IMR-90 (cell line): ENCODE data around the gene FBXO44. TPM values are rescaled to one million over a fixed set of nuclear protein-coding genes. Genes with fewer than 3 reads are reported as not detected.

Experiments
- ATAC-seq: fragments of 200-7000 bp; cut with Tn5 transposase; 2 replicates; pipeline ENCODE4 v1.9.1; 2020; ENCODE audit warnings: low read depth, mild to moderate bottlenecking, moderate library complexity
- BruUV-seq: library from RNA; stranded (reverse); fragments of 400-500 nt; replicated peaks from 2 replicates; lab custom pipeline; 2021; lab: Mats Ljungman, UMichigan
- CTCF ChIA-PET: fragments of 300-600 bp; formaldehyde crosslinking; extraction: SDS; loops from one replicate; lab custom pipeline; 2021; ENCODE audit warnings: antibody characterized with exemption; lab: Yijun Ruan, JAX
- POLR2A ChIA-PET: fragments of 300-600 bp; sonication (Branson Sonifier 250); formaldehyde crosslinking; loops from one replicate; lab custom pipeline; 2022; ENCODE audit warnings: antibody characterized with exemption; ENCODE audit not compliant: unreplicated experiment; lab: Charles Lee
- DNase-seq: peaks from one replicate; pipeline ENCODE4 v3.0.0; 2013
- H2AFZ ChIP-seq: replicated peaks from 2 replicates; pipeline ENCODE3; 2013; ENCODE audit warnings: low read length, mild to moderate bottlenecking; ENCODE audit not compliant: poor library complexity
- H2AK5ac ChIP-seq: 2 replicates; pipeline ENCODE4 v1.6.1; 2013; ENCODE audit warnings: low read depth, low read length, inconsistent platforms
- H2AK9ac ChIP-seq: replicated peaks from 2 replicates; pipeline ENCODE3; 2013; ENCODE audit warnings: mild to moderate bottlenecking, low read depth, low read length, moderate library complexity; ENCODE audit not compliant: poor library complexity
- H2BK120ac ChIP-seq: 2 replicates; pipeline ENCODE4 v1.6.1; 2013; ENCODE audit warnings: low read depth, low read length, inconsistent platforms
- H2BK15ac ChIP-seq: 3 replicates; pipeline ENCODE4 v1.6.1; 2013; ENCODE audit warnings: low read depth, low read length, inconsistent platforms
- H2BK20ac ChIP-seq: 2 replicates; pipeline ENCODE4 v1.6.1; 2013; ENCODE audit warnings: low read depth, mild to moderate bottlenecking, inconsistent platforms, low read length, moderate library complexity
- H2BK5ac ChIP-seq: 2 replicates; pipeline ENCODE4 v1.6.1; 2013; ENCODE audit warnings: mild to moderate bottlenecking, low read depth, low read length, inconsistent platforms; ENCODE audit not compliant: poor library complexity, severe bottlenecking
- H3K14ac ChIP-seq: replicated peaks from 2 replicates; pipeline ENCODE4 v1.6.1; 2013; ENCODE audit warnings: low read depth, low read length, inconsistent platforms
- H3K18ac ChIP-seq: 2 replicates; pipeline ENCODE4 v1.6.1; 2013; ENCODE audit warnings: low read depth, low read length, control low read depth
- H3K23ac ChIP-seq: 2 replicates; pipeline ENCODE4 v1.6.1; 2013; ENCODE audit warnings: low read depth, low read length, inconsistent platforms
- H3K27ac ChIP-seq: 2 replicates; pipeline ENCODE4 v1.5.1; 2013; ENCODE audit warnings: mild to moderate bottlenecking, control low read depth, low read length; ENCODE audit not compliant: insufficient read depth
- H3K27me3 ChIP-seq: 2 replicates; pipeline ENCODE4 v1.6.1; 2013; ENCODE audit warnings: low read length; ENCODE audit not compliant: control insufficient read depth, insufficient read depth
- H3K36me3 ChIP-seq: 2 replicates; pipeline ENCODE4 v1.6.1; 2013; ENCODE audit warnings: low read length, mixed read lengths; ENCODE audit not compliant: control insufficient read depth, insufficient read depth
- H3K4ac ChIP-seq: 2 replicates; pipeline ENCODE4 v1.6.1; 2013; ENCODE audit warnings: low read depth, low read length, inconsistent platforms
- H3K4me1 ChIP-seq: 2 replicates; pipeline ENCODE4 v1.6.1; 2013; ENCODE audit warnings: low read length, mixed read lengths; ENCODE audit not compliant: control insufficient read depth, insufficient read depth
- H3K4me2 ChIP-seq: 2 replicates; pipeline ENCODE4 v1.6.1; 2013; ENCODE audit warnings: low read depth, mild to moderate bottlenecking, control low read depth, low read length, moderate library complexity
- H3K4me3 ChIP-seq: 2 replicates; pipeline ENCODE4 v1.5.1; 2013; ENCODE audit warnings: low read depth, mild to moderate bottlenecking, control low read depth, low read length, moderate library complexity; ENCODE audit not compliant: insufficient read depth
- H3K56ac ChIP-seq: 2 replicates; pipeline ENCODE4 v1.6.1; 2013; ENCODE audit warnings: low read length, inconsistent platforms; ENCODE audit not compliant: insufficient read depth; ENCODE audit errors: extremely low read depth
- H3K79me1 ChIP-seq, 2 experiments: 2 replicates each; pipeline ENCODE4 v1.6.1; 2013; ENCODE audit warnings: low read length in 2 of 2, inconsistent platforms in 1 of 2, low read depth in 1 of 2
- H3K9ac ChIP-seq: 2 replicates; pipeline ENCODE4 v1.6.1; 2013; ENCODE audit warnings: low read depth, low read length, control low read depth
- H3K9me1 ChIP-seq: 2 replicates; pipeline ENCODE4 v1.6.1; 2013; ENCODE audit warnings: low read length, inconsistent platforms; ENCODE audit not compliant: insufficient read depth
- H3K9me3 ChIP-seq: 2 replicates; pipeline ENCODE4 v1.6.1; 2013; ENCODE audit warnings: low read length; ENCODE audit not compliant: control insufficient read depth, insufficient read depth
- H4K20me1 ChIP-seq: 2 replicates; pipeline ENCODE4 v1.6.1; 2013; ENCODE audit warnings: low read length, inconsistent platforms; ENCODE audit not compliant: insufficient read depth
- H4K5ac ChIP-seq: 2 replicates; pipeline ENCODE4 v1.6.1; 2013; ENCODE audit warnings: mild to moderate bottlenecking, low read depth, low read length, control low read depth
- H4K8ac ChIP-seq, 2 experiments: 2 replicates each; pipeline ENCODE4 v1.6.1; 2013; ENCODE audit warnings: low read depth in 2 of 2, low read length in 2 of 2, control low read depth in 1 of 2, inconsistent platforms in 1 of 2
- H4K91ac ChIP-seq: 2 replicates; pipeline ENCODE4 v1.6.1; 2013; ENCODE audit warnings: low read depth, low read length, inconsistent platforms; ENCODE audit not compliant: insufficient read depth
- BHLHE40 ChIP-seq: fragments of 150-350 bp; IDR thresholded peaks from 2 replicates; pipeline ENCODE4 v1.6.1; 2016; ENCODE audit warnings: mild to moderate bottlenecking, low read depth, low read length
- CEBPB ChIP-seq: IDR thresholded peaks from 2 replicates; pipeline ENCODE4 v1.6.1; 2012; ENCODE audit warnings: low read depth, low read length, improper control_type of control experiment
- CHD1 ChIP-seq: IDR thresholded peaks from 2 replicates; pipeline ENCODE4 v1.6.1; 2012; ENCODE audit warnings: low read depth, low read length, improper control_type of control experiment
- CTCF ChIP-seq: conservative IDR thresholded peaks from 2 replicates; pipeline ENCODE4 v1.5.1; 2012; ENCODE audit warnings: mild to moderate bottlenecking, low read depth, low read length, improper control_type of control experiment
- ELK1 ChIP-seq: fragments of 150-350 bp; IDR thresholded peaks from 2 replicates; pipeline ENCODE4 v1.6.1; 2016; ENCODE audit warnings: low read depth, mild to moderate bottlenecking, low read length, moderate library complexity, borderline replicate concordance
- FOS ChIP-seq: fragments of 150-350 bp; IDR thresholded peaks from 2 replicates; pipeline ENCODE4 v1.6.1; 2016; ENCODE audit warnings: low read depth, low read length
- MAFK ChIP-seq: IDR thresholded peaks from 2 replicates; pipeline ENCODE4 v1.6.1; 2012; ENCODE audit warnings: low read depth, low read length, improper control_type of control experiment
- MAZ ChIP-seq: IDR thresholded peaks from 2 replicates; pipeline ENCODE4 v1.6.1; 2012; ENCODE audit warnings: low read depth, mild to moderate bottlenecking, low read length, improper control_type of control experiment, moderate library complexity, borderline replicate concordance
- MXI1 ChIP-seq: IDR thresholded peaks from 2 replicates; pipeline ENCODE4 v1.6.1; 2012; ENCODE audit warnings: low read depth, mild to moderate bottlenecking, low read length, moderate library complexity, borderline replicate concordance
- NFE2L2 ChIP-seq: fragments of 150-350 bp; IDR thresholded peaks from 2 replicates; pipeline ENCODE4 v1.6.1; 2016; ENCODE audit warnings: low read depth, mild to moderate bottlenecking, low read length
- POLR2A ChIP-seq: IDR thresholded peaks from 2 replicates; pipeline ENCODE4 v1.6.1; 2012; ENCODE audit warnings: mild to moderate bottlenecking, low read depth, low read length
- RAD21 ChIP-seq: IDR thresholded peaks from 2 replicates; pipeline ENCODE4 v1.6.1; 2012; ENCODE audit warnings: low read length, improper control_type of control experiment
- RCOR1 ChIP-seq: IDR thresholded peaks from 2 replicates; pipeline ENCODE4 v1.6.1; 2012; ENCODE audit warnings: mild to moderate bottlenecking, low read length, improper control_type of control experiment; ENCODE audit not compliant: insufficient replicate concordance
- RFX5 ChIP-seq: IDR thresholded peaks from 2 replicates; pipeline ENCODE4 v1.8.0; 2012; ENCODE audit warnings: low read depth, mild to moderate bottlenecking, low read length, moderate library complexity
- SMC3 ChIP-seq: fragments of 150-350 bp; IDR thresholded peaks from 2 replicates; pipeline ENCODE4 v1.6.1; 2016; ENCODE audit warnings: low read depth, mild to moderate bottlenecking, antibody characterized with exemption, low read length, moderate library complexity
- USF2 ChIP-seq: fragments of 150-350 bp; IDR thresholded peaks from 2 replicates; pipeline ENCODE4 v1.6.1; 2017; ENCODE audit warnings: mild to moderate bottlenecking, antibody characterized with exemption, low read length, low read depth
- WGBS, 2 experiments: methylation state at CpG; one replicate each; pipeline versions ENCODE4 v1.1.5 to v1.1.7; 2013; ENCODE audit warnings: missing lambda C conversion rate in 2 of 2; ENCODE audit not compliant: insufficient read length in 1 of 2; ENCODE audit errors: extremely low coverage in 2 of 2; 5-methylcytosine and 5-hydroxymethylcytosine counted together
- dilution Hi-C: fragments of 300-500 bp; cut with HindIII; formaldehyde crosslinking; loops from one replicate; pipeline ENCODE4 v1.14.3; 2018; ENCODE audit warnings: low sequenced_read_pairs; ENCODE audit not compliant: unreplicated experiment
- in situ Hi-C: fragments of 300-500 bp; cut with MboI; formaldehyde crosslinking; loops from 3 replicates; pipeline ENCODE4 v1.14.3; 2019; ENCODE audit warnings: low sequenced_read_pairs, inconsistent platforms, mixed read lengths
- intact Hi-C: fragments of 100-400 bp; cut with micrococcal nuclease; formaldehyde crosslinking; loops from 2 replicates; pipeline ENCODE4 v1.10.0; 2022
- polyA plus RNA-seq, 3 experiments: library from polyadenylated mRNA; depleted of rRNA; stranded (reverse); fragments of >200 nt; gene quantifications; 2 replicates each; pipeline ENCODE4 v1.2.3, GENCODE V29; 2012; ENCODE audit warnings: low replicate concordance in 1 of 3
- total RNA-seq: library from RNA; depleted of rRNA; stranded (reverse); fragments of >200 nt; gene quantifications from 2 replicates; pipeline ENCODE4 v1.2.3, GENCODE V29; 2012

Gene FBXO44
- total and polyA plus RNA-seq, 2 of the 4 experiments (the other 2 are of a cell fraction), result 9.3 to 25.5 TPM

- BruUV-seq, result no TSS peak
These were observed 31.0 kb upstream of the FBXO44 start for GRCh38 chr1:11623702-11624101.

More at GRCh38 chr1:11623702-11624101, 31.0 kb upstream of the FBXO44 start:
- Histone ChIP-seq H3K9me3 (no peaks in the 10 kb centered on the region), H3K4me1 (no peaks in the 10 kb centered on the region), H3K14ac (no peak overlapping the region), H3K4ac (no peak overlapping the region), H2AK9ac (no peak overlapping the region), H3K79me1 (no peaks in the 10 kb centered on the region), H3K9ac (no peak overlapping the region), H4K20me1 (no peaks in the 10 kb centered on the region), H4K91ac (no peak overlapping the region), H3K56ac (no peak overlapping the region), H4K8ac (no peak overlapping the region), H2BK120ac (no peak overlapping the region), H3K18ac (no peak overlapping the region), H2AK5ac (no peak overlapping the region), H3K36me3 (no peaks in the 10 kb centered on the region), H3K23ac (no peak overlapping the region), H3K4me2 (no peak overlapping the region), H3K27ac (no peak overlapping the region), H4K5ac (no peak overlapping the region), H2BK20ac (no peak overlapping the region), H3K9me1 (no peaks in the 10 kb centered on the region), H2AFZ (no peak overlapping the region), H3K4me3 (no peak overlapping the region), H2BK5ac (no peak overlapping the region), H3K27me3 (peaks cover 11% of the 10 kb centered on the region; the same call in 1 of the 2 replicates), H2BK15ac (no peak overlapping the region)
- 93% methylated on average over 3 of the region's 8 CpGs; no CpG with 5 or more reads in 1 of the 2 experiments for WGBS, 2 experiments
- CTCF ChIA-PET, result no interaction called here
- in situ Hi-C loops, result no loop called here
- POLR2A ChIA-PET, result no interaction called here
- DNase-seq (no peak), ATAC-seq (no peak)
- dilution Hi-C loops, result no loop called here
- intact Hi-C loops, result no loop called here
- no peak for TF ChIP-seq CTCF
- no peak for TF ChIP-seq SMC3
- no peak for TF ChIP-seq MXI1
- TF ChIP-seq RFX5, result no peak
- TF ChIP-seq ELK1, result no peak
- no peak for TF ChIP-seq RCOR1
- TF ChIP-seq NFE2L2, result no peak
- TF ChIP-seq BHLHE40, result no peak
- no peak for TF ChIP-seq MAFK
- TF ChIP-seq FOS, result no peak
- TF ChIP-seq CHD1, result no peak
- TF ChIP-seq USF2, result no peak
- no peak for TF ChIP-seq CEBPB
- no peak for TF ChIP-seq MAZ
- no peak for TF ChIP-seq POLR2A
- TF ChIP-seq RAD21, result no peak
